Calu3 (cell line): ENCODE measurements around the gene FARP1. TPM values are rescaled to one million over a fixed set of nuclear protein-coding genes. Genes with fewer than 3 reads are reported as not detected.

ENCODE experiments used
- BruUV-seq: library from RNA; stranded (reverse); fragments of 400-500 nt; replicated peaks from 2 replicates; lab custom pipeline; 2021; lab: Mats Ljungman, UMichigan
- CTCF ChIA-PET: fragments of 300-600 bp; sonication (Branson Sonifier 250); formaldehyde crosslinking; loops from one replicate; lab custom pipeline; 2022; ENCODE audit warnings: antibody characterized with exemption; lab: Charles Lee
- DNase-seq: peaks from one replicate; pipeline ENCODE4 v3.0.0; 2022
- H3K27ac Mint-ChIP-seq: one replicate; pipeline ENCODE4 v1.8.0; 2022; ENCODE audit warnings: mixed read lengths; ENCODE audit not compliant: unreplicated experiment
- H3K27me3 Mint-ChIP-seq: one replicate; pipeline ENCODE4 v1.8.0; 2022; ENCODE audit warnings: mixed read lengths; ENCODE audit not compliant: unreplicated experiment
- H3K36me3 Mint-ChIP-seq: one replicate; pipeline ENCODE4 v1.8.0; 2022; ENCODE audit warnings: mild to moderate bottlenecking, moderate library complexity, mixed read lengths; ENCODE audit not compliant: insufficient read depth, unreplicated experiment
- H3K4me1 Mint-ChIP-seq: one replicate; pipeline ENCODE4 v1.8.0; 2022; ENCODE audit warnings: mild to moderate bottlenecking, low read depth, mixed read lengths; ENCODE audit not compliant: unreplicated experiment
- H3K4me3 Mint-ChIP-seq: one replicate; pipeline ENCODE4 v1.8.0; 2022; ENCODE audit warnings: mild to moderate bottlenecking, low read depth, moderate library complexity, mixed read lengths; ENCODE audit not compliant: unreplicated experiment
- H3K9me3 Mint-ChIP-seq: one replicate; pipeline ENCODE4 v1.8.0; 2022; ENCODE audit warnings: low read depth, mixed read lengths; ENCODE audit not compliant: unreplicated experiment
- intact Hi-C: fragments of 100-400 bp; cut with micrococcal nuclease; formaldehyde crosslinking; loops from one replicate; pipeline ENCODE4 v1.10.0; 2022; ENCODE audit not compliant: unreplicated experiment
- total RNA-seq: library from RNA; stranded (reverse); gene quantifications from 2 replicates; pipeline ENCODE4 v1.2.3, GENCODE V29; 2022
- TF ChIP-seq, protein P1 (sequence below): fragments of 200-600 bp; IDR thresholded peaks from one replicate; pipeline ENCODE4 v1.8.0; 2022; ENCODE audit warnings: antibody characterized with exemption; ENCODE audit not compliant: unreplicated experiment

Gene FARP1
- total RNA-seq, 1 experiment from 2014 or later, result 47.0 TPM

DNA sequence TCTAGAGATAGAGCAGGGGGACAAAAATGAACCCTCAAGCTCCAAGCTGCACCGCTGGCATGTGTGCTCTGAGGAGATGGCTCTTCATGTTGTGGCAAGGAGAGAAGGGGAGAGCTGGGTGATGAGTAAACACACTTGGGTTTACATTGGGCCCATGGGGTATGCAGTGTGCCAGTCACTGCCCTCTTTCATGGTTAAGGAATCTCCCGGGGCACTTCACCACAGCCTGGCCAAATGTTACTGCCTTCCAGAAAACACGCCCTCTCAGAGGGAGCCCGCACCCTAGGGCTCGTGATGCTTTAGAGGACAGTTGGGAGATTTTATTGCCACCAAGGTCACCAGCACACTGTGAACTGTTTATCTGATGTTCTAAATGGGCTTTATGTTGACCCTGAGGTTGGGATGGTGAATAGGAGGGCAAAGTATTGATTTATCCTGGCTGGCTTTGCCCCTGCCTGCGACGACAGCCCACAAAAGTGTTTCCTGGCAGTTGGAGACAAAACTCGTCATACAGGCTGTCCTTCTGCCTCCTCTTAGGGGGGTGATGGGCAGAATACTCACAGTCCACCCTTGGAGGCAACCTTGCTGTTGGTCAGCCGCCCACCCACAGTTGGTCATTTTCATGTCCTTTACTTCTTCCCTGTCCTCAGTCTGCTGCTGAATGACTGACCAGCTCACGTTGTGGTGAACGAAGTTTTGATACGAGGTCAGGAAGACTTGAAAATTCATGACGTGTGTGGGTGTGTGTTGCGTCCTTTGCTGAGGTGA is 277.1 kb downstream of the FARP1 start:
- intact Hi-C loops, result no loop called here

GRCh38 chr13:98420554-98421175 is 277.8 kb downstream of the FARP1 start:
- no TSS peak for BruUV-seq
- Mint-ChIP-seq H3K36me3 (peaks cover 16% of the 10 kb centered on the region), H3K4me1 (peaks cover 10% of the 10 kb centered on the region), H3K27ac (no peak overlapping the region), H3K27me3 (no peaks in the 10 kb centered on the region), H3K4me3 (no peak overlapping the region), H3K9me3 (peaks cover 5% of the 10 kb centered on the region)
- no peak for DNase-seq
- TF ChIP-seq, protein P1, sequence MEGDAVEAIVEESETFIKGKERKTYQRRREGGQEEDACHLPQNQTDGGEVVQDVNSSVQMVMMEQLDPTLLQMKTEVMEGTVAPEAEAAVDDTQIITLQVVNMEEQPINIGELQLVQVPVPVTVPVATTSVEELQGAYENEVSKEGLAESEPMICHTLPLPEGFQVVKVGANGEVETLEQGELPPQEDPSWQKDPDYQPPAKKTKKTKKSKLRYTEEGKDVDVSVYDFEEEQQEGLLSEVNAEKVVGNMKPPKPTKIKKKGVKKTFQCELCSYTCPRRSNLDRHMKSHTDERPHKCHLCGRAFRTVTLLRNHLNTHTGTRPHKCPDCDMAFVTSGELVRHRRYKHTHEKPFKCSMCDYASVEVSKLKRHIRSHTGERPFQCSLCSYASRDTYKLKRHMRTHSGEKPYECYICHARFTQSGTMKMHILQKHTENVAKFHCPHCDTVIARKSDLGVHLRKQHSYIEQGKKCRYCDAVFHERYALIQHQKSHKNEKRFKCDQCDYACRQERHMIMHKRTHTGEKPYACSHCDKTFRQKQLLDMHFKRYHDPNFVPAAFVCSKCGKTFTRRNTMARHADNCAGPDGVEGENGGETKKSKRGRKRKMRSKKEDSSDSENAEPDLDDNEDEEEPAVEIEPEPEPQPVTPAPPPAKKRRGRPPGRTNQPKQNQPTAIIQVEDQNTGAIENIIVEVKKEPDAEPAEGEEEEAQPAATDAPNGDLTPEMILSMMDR, result no peak
- CTCF ChIA-PET, result no interaction called here
- intact Hi-C loops, result no loop called here

More for the DNA sequence above, 277.1 kb downstream of the FARP1 start:
- H3K36me3 Mint-ChIP-seq, result peaks cover 15% of the 10 kb centered on the region
- peaks cover 5% of the 10 kb centered on the region for H3K9me3 Mint-ChIP-seq
- TF ChIP-seq, protein P1, result no peak
- no peak overlapping the region for H3K27ac Mint-ChIP-seq
- BruUV-seq, result no TSS peak
- peaks cover 10% of the 10 kb centered on the region for H3K4me1 Mint-ChIP-seq
- CTCF ChIA-PET, result no interaction called here
- no peak overlapping the region for H3K4me3 Mint-ChIP-seq
- no peak for DNase-seq
- H3K27me3 Mint-ChIP-seq, result no peaks in the 10 kb centered on the region

- TF ChIP-seq, protein P1, result no peak
- Mint-ChIP-seq H3K4me3 (no peak overlapping the region), H3K27ac (no peak overlapping the region), H3K4me1 (peaks cover 3% of the 10 kb centered on the region), H3K27me3 (no peaks in the 10 kb centered on the region), H3K36me3 (peaks cover 12% of the 10 kb centered on the region), H3K9me3 (peaks cover under 1% of the 10 kb centered on the region)
- BruUV-seq, result no TSS peak
- no peak for DNase-seq
- CTCF ChIA-PET, result no interaction called here
- intact Hi-C loops, result no loop called here
Measured at GRCh38 chr13:98422046-98422445, 279.2 kb downstream of the FARP1 start.

DNA sequence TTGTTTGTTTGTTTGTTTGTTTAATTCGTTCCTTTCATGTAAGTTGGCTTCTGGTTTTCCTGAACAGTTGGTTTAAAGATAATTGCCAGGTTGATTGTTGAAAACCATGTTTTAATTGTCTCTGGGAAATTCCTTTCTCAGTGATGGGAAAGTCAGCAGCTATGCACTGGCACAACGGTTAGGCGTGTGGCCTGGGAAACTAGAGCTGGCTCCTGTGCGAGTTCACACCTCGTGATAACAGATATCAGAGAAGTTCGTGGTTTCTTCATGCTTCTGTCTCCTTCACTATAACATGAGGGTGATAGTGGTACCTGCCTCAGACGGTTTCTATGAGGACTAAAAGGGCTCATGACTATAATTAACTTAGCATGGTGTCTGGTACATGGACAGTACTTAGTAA is 280.5 kb downstream of the FARP1 start:
- H3K36me3 Mint-ChIP-seq, result peaks cover 12% of the 10 kb centered on the region
- no peaks in the 10 kb centered on the region for H3K4me1 Mint-ChIP-seq
- no peak overlapping the region for H3K27ac Mint-ChIP-seq
- BruUV-seq, result no TSS peak
- no peaks in the 10 kb centered on the region for H3K9me3 Mint-ChIP-seq
- DNase-seq, result no peak
- no peak overlapping the region for H3K4me3 Mint-ChIP-seq
- H3K27me3 Mint-ChIP-seq, result no peaks in the 10 kb centered on the region
- CTCF ChIA-PET, result no interaction called here
- intact Hi-C loops, result no loop called here
- TF ChIP-seq, protein P1, result no peak
